H1 (cell line): Measurements from ENCODE around the gene SLC9C1. TPM values are rescaled to one million over a fixed set of nuclear protein-coding genes. Genes with fewer than 3 reads are reported as not detected.

Source experiments
- ATF2 ChIP-seq: IDR thresholded peaks from 2 replicates; pipeline ENCODE4 v1.6.1; 2012; ENCODE audit warnings: low read length, inconsistent platforms
- ATF3 ChIP-seq: IDR thresholded peaks from 2 replicates; pipeline ENCODE4 v1.6.1; 2011; ENCODE audit warnings: low read depth, mild to moderate bottlenecking, low read length; ENCODE audit not compliant: insufficient read depth
- BACH1 ChIP-seq: IDR thresholded peaks from 2 replicates; pipeline ENCODE4 v1.6.1; 2012; ENCODE audit warnings: low read length, improper control_type of control experiment
- CBX8 ChIP-seq: fragments of 300-800, 300-1000 bp; sonication (generic); IDR thresholded peaks from 2 replicates; pipeline ENCODE4 v1.7.1; 2016; ENCODE audit warnings: low read depth, low read length, borderline replicate concordance
- CHD2 ChIP-seq: IDR thresholded peaks from 2 replicates; pipeline ENCODE4 v1.6.1; 2012; ENCODE audit warnings: low read length, improper control_type of control experiment
- CREB1 ChIP-seq: IDR thresholded peaks from 2 replicates; pipeline ENCODE4 v1.6.1; 2012; ENCODE audit warnings: inconsistent platforms
- EGR1 ChIP-seq: IDR thresholded peaks from 2 replicates; pipeline ENCODE4 v1.6.1; 2011; ENCODE audit warnings: low read depth, low read length, borderline replicate concordance
- JUND ChIP-seq: IDR thresholded peaks from 2 replicates; pipeline ENCODE4 v1.6.1; 2011; ENCODE audit warnings: mild to moderate bottlenecking, improper control_type of control experiment, low read length
- POLR2AphosphoS5 ChIP-seq: IDR thresholded peaks from 2 replicates; pipeline ENCODE4 v1.6.1; 2011; ENCODE audit warnings: low read depth, low read length
- RBBP5 ChIP-seq: IDR thresholded peaks from 2 replicates; pipeline ENCODE4 v1.7.1; 2012; ENCODE audit warnings: low read depth, mild to moderate bottlenecking, inconsistent platforms, low read length, moderate library complexity, borderline replicate concordance
- RFX5 ChIP-seq: IDR thresholded peaks from 2 replicates; pipeline ENCODE4 v1.6.1; 2011; ENCODE audit warnings: low read depth, low read length, improper control_type of control experiment, borderline replicate concordance
- SIRT6 ChIP-seq: IDR thresholded peaks from one replicate; pipeline ENCODE4 v1.7.1; 2012; ENCODE audit warnings: low read length, inconsistent platforms
- SP1 ChIP-seq: IDR thresholded peaks from 2 replicates; pipeline ENCODE4 v1.6.1; 2011; ENCODE audit warnings: low read depth, low read length
- SRF ChIP-seq: IDR thresholded peaks from 2 replicates; pipeline ENCODE4 v1.6.1; 2011; ENCODE audit warnings: mild to moderate bottlenecking, low read depth, low read length, moderate library complexity
- TAF1 ChIP-seq: IDR thresholded peaks from 2 replicates; pipeline ENCODE4 v1.6.1; 2011; ENCODE audit warnings: mild to moderate bottlenecking, low read depth, low read length
- TBP ChIP-seq: IDR thresholded peaks from 2 replicates; pipeline ENCODE4 v1.6.1; 2011; ENCODE audit warnings: low read depth, low read length, improper control_type of control experiment
- polyA plus RNA-seq, 7 experiments: library from polyadenylated mRNA; depleted of rRNA in 3 of 7; stranded (reverse) in 5 of 7; unstranded in 2 of 7; fragments of >200 nt in 5 of 7; fragments of 200-250 nt in 2 of 7; gene quantifications; 1 replicate in 5 of 7; 2 replicates in 1 of 7; 4 replicates in 1 of 7; pipeline versions ENCODE4 v1.2.1 to v1.2.3, GENCODE V29; 2011 to 2013; ENCODE audit warnings: missing spikeins in 2 of 7, mixed read lengths in 2 of 7
- total RNA-seq: library from RNA; stranded (reverse); fragmentation: NEBNext Ultra II Directional; extraction: Animal tissue kit (Norgen Biotek cat#: 25700); gene quantifications from 2 replicates; pipeline ENCODE4 v1.2.1, GENCODE V29; 2021

The SLC9C1 gene
- total and polyA plus RNA-seq, 2 of the 8 experiments (the other 6 are each of a cell fraction or from before 2014, with no cell fraction given) = 0.15 to 0.24 TPM

- TF ChIP-seq CBX8 (no peak), ATF2 (peak; percentile 75; the same call in 1 of the 2 replicates), CHD2 (no peak), TBP (no peak), RBBP5 (no peak), JUND (no peak), TAF1 (no peak), SP1 (no peak; the same call in 1 of the 2 replicates), CREB1 (no peak), POLR2AphosphoS5 (peak; percentile 17; the same call in 1 of the 2 replicates), SRF (no peak), BACH1 (no peak), EGR1 (no peak), ATF3 (no peak), RFX5 (no peak), SIRT6 (no peak)
These were observed 156.9 kb downstream of the SLC9C1 start (continued) for GRCh38 chr3:112136959-112137693.
